Keratinocyte (primary cell): ENCODE data around the gene ALDH3A2. TPM values are rescaled to one million over a fixed set of nuclear protein-coding genes. Genes with fewer than 3 reads are reported as not detected.

Experiments
- DNase-seq: peaks from one replicate; pipeline ENCODE4 v3.0.0-alpha.2; 2011; ENCODE audit warnings: low read depth, missing footprints, low spot score
- FAIRE-seq: peaks from 2 replicates; lab custom pipeline; 2011; peaks lifted over from hg19 to GRCh38; lab: Jason Lieb, UNC
- H2AFZ ChIP-seq: 2 replicates; pipeline ENCODE4 v1.6.0; 2012; ENCODE audit warnings: low read length, control low read depth, inconsistent platforms; ENCODE audit not compliant: control insufficient read depth
- H3K27ac ChIP-seq: 2 replicates; pipeline ENCODE4 v1.5.1; 2011; ENCODE audit warnings: low read length; ENCODE audit not compliant: control insufficient read depth, insufficient read depth
- H3K27me3 ChIP-seq: 3 replicates; pipeline ENCODE4 v1.6.0; 2011; ENCODE audit warnings: low read length; ENCODE audit not compliant: control insufficient read depth, insufficient read depth; ENCODE audit errors: extremely low read depth
- H3K36me3 ChIP-seq, 2 experiments: 2 replicates in 1 of 2; 3 replicates in 1 of 2; pipeline ENCODE4 v1.5.1; 2011; ENCODE audit warnings: low read length in 2 of 2, mild to moderate bottlenecking in 1 of 2; ENCODE audit not compliant: control insufficient read depth in 2 of 2, insufficient read depth in 2 of 2; ENCODE audit errors: extremely low read depth in 1 of 2
- H3K4me1 ChIP-seq: 3 replicates; pipeline ENCODE4 v1.5.1; 2011; ENCODE audit warnings: low read length; ENCODE audit not compliant: control insufficient read depth, insufficient read depth; ENCODE audit errors: extremely low read depth
- H3K4me2 ChIP-seq: 3 replicates; pipeline ENCODE4 v1.6.0; 2011; ENCODE audit warnings: low read depth, low read length; ENCODE audit not compliant: control insufficient read depth, insufficient read depth; ENCODE audit errors: extremely low read depth
- H3K4me3 ChIP-seq, 3 experiments: fragments of 200-600 bp in 1 of 3; sonication (generic) in 1 of 3; 2 replicates in 2 of 3; 3 replicates in 1 of 3; pipeline ENCODE4 v1.5.1; 2011 to 2016; ENCODE audit warnings: low read length in 3 of 3, mild to moderate bottlenecking in 3 of 3, control low read depth in 2 of 3, inconsistent platforms in 1 of 3, low read depth in 1 of 3, mixed read lengths in 1 of 3, mixed run types in 1 of 3, moderate library complexity in 1 of 3; ENCODE audit not compliant: control insufficient read depth in 2 of 3, insufficient read depth in 2 of 3; ENCODE audit errors: extremely low read depth in 1 of 3
- H3K79me2 ChIP-seq: 2 replicates; pipeline ENCODE4 v1.6.0; 2012; ENCODE audit warnings: low read length; ENCODE audit not compliant: control insufficient read depth, insufficient read depth
- H3K9ac ChIP-seq: 3 replicates; pipeline ENCODE4 v1.6.0; 2011; ENCODE audit warnings: low read length; ENCODE audit not compliant: control insufficient read depth, insufficient read depth; ENCODE audit errors: extremely low read depth
- H3K9me1 ChIP-seq: 3 replicates; pipeline ENCODE4 v1.6.0; 2011; ENCODE audit warnings: low read length; ENCODE audit not compliant: control insufficient read depth, insufficient read depth; ENCODE audit errors: extremely low read depth
- H3K9me3 ChIP-seq: 2 replicates; pipeline ENCODE4 v1.5.1; 2012; ENCODE audit warnings: low read depth, low read length; ENCODE audit not compliant: control insufficient read depth
- H4K20me1 ChIP-seq: 3 replicates; pipeline ENCODE4 v1.6.0; 2011; ENCODE audit warnings: low read length; ENCODE audit not compliant: control insufficient read depth, insufficient read depth; ENCODE audit errors: extremely low read depth
- EZH2 ChIP-seq: IDR thresholded peaks from one replicate; pipeline ENCODE4 v1.6.1; 2012; ENCODE audit warnings: inconsistent platforms, mild to moderate bottlenecking, low read length, moderate library complexity
- dilution Hi-C: fragments of 300-500 bp; cut with MboI; formaldehyde crosslinking; loops from one replicate; pipeline ENCODE4 v1.7.0; 2020; ENCODE audit warnings: low sequenced_read_pairs; ENCODE audit not compliant: extremely low pct_ligation_motif_present
- polyA plus RNA-seq, 5 experiments: library from polyadenylated mRNA; depleted of rRNA in 3 of 5; stranded (reverse) in 3 of 5; stranded (forward) in 1 of 5; unstranded in 1 of 5; fragments of >200 nt; gene quantifications; 1 replicate in 1 of 5; 2 replicates in 3 of 5; 3 replicates in 1 of 5; pipeline versions ENCODE4 v1.2.1 to v1.2.3, GENCODE V29; 2011 to 2012; ENCODE audit warnings: missing spikeins in 2 of 5, low read depth in 1 of 5, low replicate concordance in 1 of 5
- TF ChIP-seq, protein P1 (sequence below), 3 experiments: IDR thresholded peaks in 1 of 3; conservative IDR thresholded peaks in 1 of 3; optimal IDR thresholded peaks in 1 of 3; 2 replicates in 2 of 3; 3 replicates in 1 of 3; pipeline versions ENCODE3 to v1.5.1; 2011; ENCODE audit warnings: low read length in 3 of 3, mild to moderate bottlenecking in 3 of 3, moderate library complexity in 2 of 3, control low read depth in 1 of 3, inconsistent platforms in 1 of 3; ENCODE audit not compliant: insufficient read depth in 2 of 3; ENCODE audit errors: extremely low read depth in 1 of 3

The ALDH3A2 gene
- polyA plus RNA-seq, 1 donor (not counting 4 experiments of a cell fraction or from before 2014, with no cell fraction given), result 77.6 TPM

DNA sequence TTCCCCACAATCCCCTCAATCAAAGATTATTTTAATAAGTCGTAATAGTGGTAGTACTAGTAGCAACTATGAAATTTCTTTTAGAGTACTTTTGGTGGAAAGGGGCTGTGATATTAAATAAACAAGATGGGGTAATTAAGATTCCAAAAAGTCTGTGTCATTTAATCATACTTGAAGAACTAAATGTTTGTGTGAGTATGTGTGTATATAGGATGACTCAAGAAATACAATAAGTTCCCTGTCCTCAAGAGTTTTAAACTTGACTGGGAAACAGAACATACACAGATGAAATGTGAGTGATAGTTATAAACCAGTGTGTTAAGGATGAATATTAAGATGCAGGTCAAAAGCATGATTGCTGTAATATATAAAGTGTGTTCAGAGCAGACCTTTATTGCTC lies 2.3 kb downstream of the ALDH3A2 start:
- Histone ChIP-seq H4K20me1 (no peaks in the 10 kb centered on the region), H3K79me2 (peaks cover 14% of the 10 kb centered on the region), H3K4me2 (peak overlapping the region; percentile 95), H3K9me1 (peaks cover under 1% of the 10 kb centered on the region), H3K36me3 (peaks cover 4 to 5% of the 10 kb centered on the region in 2 experiments), H3K4me3 (peak overlapping the region in 2 of 3 experiments; percentile 85 to 91), H3K9ac (peak overlapping the region; percentile 85), H3K27ac (peak overlapping the region; percentile 45), H3K4me1 (peaks cover 50% of the 10 kb centered on the region), H3K9me3 (no peaks in the 10 kb centered on the region), H3K27me3 (no peaks in the 10 kb centered on the region), H2AFZ (peak overlapping the region; percentile 24)
- TF ChIP-seq, protein P1, sequence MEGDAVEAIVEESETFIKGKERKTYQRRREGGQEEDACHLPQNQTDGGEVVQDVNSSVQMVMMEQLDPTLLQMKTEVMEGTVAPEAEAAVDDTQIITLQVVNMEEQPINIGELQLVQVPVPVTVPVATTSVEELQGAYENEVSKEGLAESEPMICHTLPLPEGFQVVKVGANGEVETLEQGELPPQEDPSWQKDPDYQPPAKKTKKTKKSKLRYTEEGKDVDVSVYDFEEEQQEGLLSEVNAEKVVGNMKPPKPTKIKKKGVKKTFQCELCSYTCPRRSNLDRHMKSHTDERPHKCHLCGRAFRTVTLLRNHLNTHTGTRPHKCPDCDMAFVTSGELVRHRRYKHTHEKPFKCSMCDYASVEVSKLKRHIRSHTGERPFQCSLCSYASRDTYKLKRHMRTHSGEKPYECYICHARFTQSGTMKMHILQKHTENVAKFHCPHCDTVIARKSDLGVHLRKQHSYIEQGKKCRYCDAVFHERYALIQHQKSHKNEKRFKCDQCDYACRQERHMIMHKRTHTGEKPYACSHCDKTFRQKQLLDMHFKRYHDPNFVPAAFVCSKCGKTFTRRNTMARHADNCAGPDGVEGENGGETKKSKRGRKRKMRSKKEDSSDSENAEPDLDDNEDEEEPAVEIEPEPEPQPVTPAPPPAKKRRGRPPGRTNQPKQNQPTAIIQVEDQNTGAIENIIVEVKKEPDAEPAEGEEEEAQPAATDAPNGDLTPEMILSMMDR (optimal IDR thresholded peaks at IDR 0.05 in 1 of 3, IDR thresholded peaks at IDR 0.05 in 1 of 3, conservative IDR thresholded peaks at IDR 0.05 in 1 of 3; ENCODE audit: extremely low read depth in 1 of 3, insufficient read depth in 2 of 3, low read length in 3 of 3), result no peak
- TF ChIP-seq EZH2, result no peak
- DNase-seq (no peak), FAIRE-seq (no peak)
- dilution Hi-C loops, result loop anchor here (25.0 kb wide), 1 partner anchor 289 kb away; the partner anchor contains the start of gene B9D1

DNA sequence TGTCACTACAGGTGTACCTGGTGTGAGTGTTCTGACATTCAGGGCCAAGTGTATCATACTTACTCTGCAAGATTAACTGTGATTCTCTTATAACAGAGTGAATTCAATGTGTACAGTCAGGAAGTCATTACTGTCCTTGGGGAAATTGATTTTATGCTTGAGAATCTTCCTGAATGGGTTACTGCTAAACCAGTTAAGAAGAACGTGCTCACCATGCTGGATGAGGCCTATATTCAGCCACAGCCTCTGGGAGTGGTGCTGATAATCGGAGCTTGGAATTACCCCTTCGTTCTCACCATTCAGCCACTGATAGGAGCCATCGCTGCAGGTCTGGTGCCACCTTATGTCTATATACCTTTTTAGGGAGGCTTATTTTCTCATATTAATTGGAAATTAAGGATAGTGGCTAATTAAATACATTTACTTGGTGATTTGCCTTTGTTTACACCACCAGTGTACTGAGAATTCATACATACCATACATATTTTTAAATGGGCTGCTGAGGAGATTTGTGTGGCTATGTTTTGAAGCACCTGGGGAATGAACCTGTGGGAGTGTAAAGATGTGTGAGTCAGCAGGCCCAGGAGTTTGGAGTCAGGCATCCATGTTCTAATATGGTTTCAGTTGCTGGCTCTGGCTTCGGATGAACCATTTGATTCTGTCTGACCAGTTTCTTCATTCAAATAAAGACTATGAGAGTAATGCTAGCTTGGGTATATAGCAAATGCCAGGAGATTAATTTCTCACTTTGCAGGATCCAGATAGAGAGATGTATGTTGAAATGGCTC lies 3.1 kb downstream of the ALDH3A2 start:
- Histone ChIP-seq H3K27me3 (no peaks in the 10 kb centered on the region), H4K20me1 (no peaks in the 10 kb centered on the region), H3K27ac (peak overlapping the region; percentile 45), H3K79me2 (peaks cover 15% of the 10 kb centered on the region), H3K36me3 (peaks cover 5 to 12% of the 10 kb centered on the region in 2 experiments), H2AFZ (no peak overlapping the region), H3K4me1 (peaks cover 48% of the 10 kb centered on the region), H3K9ac (no peak overlapping the region), H3K9me3 (no peaks in the 10 kb centered on the region), H3K4me2 (peak overlapping the region; percentile 95), H3K9me1 (peaks cover 2% of the 10 kb centered on the region), H3K4me3 (peak overlapping the region in 1 of 3 experiments; percentile 25)
- dilution Hi-C loops, result loop anchor here (25.0 kb wide), 1 partner anchor 289 kb away; the partner anchor contains the start of gene B9D1
- TF ChIP-seq, protein P1 (optimal IDR thresholded peaks at IDR 0.05 in 1 of 3, IDR thresholded peaks at IDR 0.05 in 1 of 3, conservative IDR thresholded peaks at IDR 0.05 in 1 of 3; ENCODE audit: extremely low read depth in 1 of 3, insufficient read depth in 2 of 3, low read length in 3 of 3), result no peak
- TF ChIP-seq EZH2, result no peak
- peak; percentile 53 for FAIRE-seq
- DNase-seq, result no peak
